ENCODE measurements around the gene SETX.

The SETX gene

GRCh38 chr9:132231019-132231701 is 123.6 kb downstream of the SETX start:
- Histone ChIP-seq H4K20me1 (peaks cover 6% of the 10 kb centered on the region; the same call in 1 of the 2 replicates), H3K9ac (no peak overlapping the region), H3K27me3 (no peaks in the 10 kb centered on the region), H3K27ac (no peak overlapping the region), H3K4me1 (peaks cover 42% of the 10 kb centered on the region), H3K36me3 (peaks cover 9% of the 10 kb centered on the region; the same call in 1 of the 2 replicates), H3K4me3 (no peak overlapping the region), H3K9me3 (no peaks in the 10 kb centered on the region), H3K4me2 (no peak overlapping the region)
- TF ChIP-seq Cebpa-rat (IDR thresholded peaks at IDR 0.05) = no peak

DNA sequence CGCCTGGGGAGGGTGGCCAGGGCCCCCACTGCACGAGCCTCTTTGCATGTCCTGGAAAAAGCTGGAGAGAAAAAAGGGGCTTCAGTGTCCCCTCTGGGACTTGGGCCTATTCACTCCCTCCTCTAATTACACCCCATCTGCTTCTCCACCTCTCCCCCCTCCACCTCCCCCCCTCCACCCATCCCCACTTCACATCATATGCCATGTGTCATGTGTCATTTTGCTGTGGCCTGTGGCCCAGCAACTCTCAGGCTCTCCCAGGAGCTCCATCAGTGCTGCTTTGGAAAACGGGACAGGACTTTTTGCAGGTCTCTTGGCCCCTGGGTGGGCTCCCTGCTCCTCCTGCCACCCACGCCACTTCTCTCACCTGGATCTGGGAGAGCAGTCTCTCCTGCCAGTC is 124.2 kb downstream of the SETX start:
- H3K36me3 ChIP-seq = peaks cover 9% of the 10 kb centered on the region; the same call in 1 of the 2 replicates

GRCh38 chr9:132228062-132228461 is 126.7 kb downstream of the SETX start:
- peaks cover 9% of the 10 kb centered on the region; the same call in 1 of the 2 replicates for H3K36me3 ChIP-seq
- H3K4me3 ChIP-seq = no peak overlapping the region
- no peak for TF ChIP-seq Cebpa-rat (IDR thresholded peaks at IDR 0.05)
- H3K4me2 ChIP-seq = peak overlapping the region; percentile 25
- peaks cover 8% of the 10 kb centered on the region; the same call in 1 of the 2 replicates for H4K20me1 ChIP-seq
- H3K4me1 ChIP-seq = peaks cover 57% of the 10 kb centered on the region
- H3K27me3 ChIP-seq = no peaks in the 10 kb centered on the region
- H3K27ac ChIP-seq = no peak overlapping the region
- H3K9ac ChIP-seq = no peak overlapping the region
- no peaks in the 10 kb centered on the region for H3K9me3 ChIP-seq

More for the DNA sequence above, 124.2 kb downstream of the SETX start:
- Histone ChIP-seq H3K4me3 (no peak overlapping the region), H3K27me3 (no peaks in the 10 kb centered on the region), H3K9me3 (no peaks in the 10 kb centered on the region), H3K4me1 (peaks cover 42% of the 10 kb centered on the region), H3K4me2 (no peak overlapping the region), H3K27ac (no peak overlapping the region), H3K9ac (no peak overlapping the region), H4K20me1 (peaks cover 8% of the 10 kb centered on the region; the same call in 1 of the 2 replicates)
- no peak for TF ChIP-seq Cebpa-rat (IDR thresholded peaks at IDR 0.05)

GRCh38 chr9:132226571-132227430 is 128.0 kb downstream of the SETX start:
- no peaks in the 10 kb centered on the region for H3K27me3 ChIP-seq
- peak overlapping the region; percentile 53 for H3K4me2 ChIP-seq
- H3K4me1 ChIP-seq = peaks cover 52% of the 10 kb centered on the region
- H3K9ac ChIP-seq = no peak overlapping the region
- no peaks in the 10 kb centered on the region for H3K9me3 ChIP-seq
- no peak overlapping the region for H3K4me3 ChIP-seq
- TF ChIP-seq Cebpa-rat (IDR thresholded peaks at IDR 0.05) = no peak
- H3K27ac ChIP-seq = no peak overlapping the region
- peaks cover 9% of the 10 kb centered on the region; the same call in 1 of the 2 replicates for H3K36me3 ChIP-seq
- 0 out of 2 replicates have a peak, but pooled peaks cover 8% of the 10 kb centered on the region for H4K20me1 ChIP-seq

DNA sequence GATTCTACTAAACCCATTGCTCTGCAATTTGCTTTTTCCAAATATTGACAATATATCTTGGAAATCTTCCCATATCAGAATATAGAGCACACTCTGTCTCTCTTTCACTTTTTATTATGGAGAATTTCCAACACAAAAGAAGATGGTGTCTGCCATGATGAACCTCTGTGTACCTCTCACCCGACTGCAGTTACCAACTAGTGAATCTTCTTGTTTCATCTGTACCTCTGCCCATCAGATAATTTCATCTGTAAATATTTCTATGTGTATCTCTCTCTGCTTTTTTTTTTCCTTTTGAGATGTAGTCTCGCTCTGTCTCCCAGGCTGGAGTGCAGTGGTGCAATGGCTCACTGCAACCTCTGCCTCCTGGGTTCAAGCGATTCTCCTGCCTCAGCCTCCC is 130.1 kb downstream of the SETX start:
- no peaks in the 10 kb centered on the region for H3K27me3 ChIP-seq
- TF ChIP-seq Cebpa-rat (IDR thresholded peaks at IDR 0.05) = no peak
- no peak overlapping the region for H3K27ac ChIP-seq

GRCh38 chr9:132221941-132222340 is 132.8 kb downstream of the SETX start:
- no peak overlapping the region for H3K27ac ChIP-seq
- no peak for TF ChIP-seq Cebpa-rat (IDR thresholded peaks at IDR 0.05)
- no peaks in the 10 kb centered on the region for H3K27me3 ChIP-seq
- H3K4me3 ChIP-seq = no peak overlapping the region
- H4K20me1 ChIP-seq = peaks cover 18% of the 10 kb centered on the region; the same call in 1 of the 2 replicates
- H3K9ac ChIP-seq = no peak overlapping the region
- no peaks in the 10 kb centered on the region for H3K9me3 ChIP-seq
- H3K4me2 ChIP-seq = no peak overlapping the region
- H3K4me1 ChIP-seq = peaks cover 51% of the 10 kb centered on the region
- peaks cover 2% of the 10 kb centered on the region; the same call in 1 of the 2 replicates for H3K36me3 ChIP-seq

More for the DNA sequence above, 130.1 kb downstream of the SETX start:
- H3K4me1 ChIP-seq = peaks cover 52% of the 10 kb centered on the region
- 0 out of 2 replicates have a peak, but pooled peaks cover 8% of the 10 kb centered on the region for H4K20me1 ChIP-seq
- H3K36me3 ChIP-seq = peaks cover 9% of the 10 kb centered on the region; the same call in 1 of the 2 replicates
- H3K9me3 ChIP-seq = no peaks in the 10 kb centered on the region
- H3K9ac ChIP-seq = no peak overlapping the region
- no peak overlapping the region for H3K4me3 ChIP-seq
- H3K4me2 ChIP-seq = no peak overlapping the region

- H3K36me3 ChIP-seq = no peaks in the 10 kb centered on the region
Observed at GRCh38 chr9:132218208-132218607, 136.6 kb downstream of the SETX start.

DNA sequence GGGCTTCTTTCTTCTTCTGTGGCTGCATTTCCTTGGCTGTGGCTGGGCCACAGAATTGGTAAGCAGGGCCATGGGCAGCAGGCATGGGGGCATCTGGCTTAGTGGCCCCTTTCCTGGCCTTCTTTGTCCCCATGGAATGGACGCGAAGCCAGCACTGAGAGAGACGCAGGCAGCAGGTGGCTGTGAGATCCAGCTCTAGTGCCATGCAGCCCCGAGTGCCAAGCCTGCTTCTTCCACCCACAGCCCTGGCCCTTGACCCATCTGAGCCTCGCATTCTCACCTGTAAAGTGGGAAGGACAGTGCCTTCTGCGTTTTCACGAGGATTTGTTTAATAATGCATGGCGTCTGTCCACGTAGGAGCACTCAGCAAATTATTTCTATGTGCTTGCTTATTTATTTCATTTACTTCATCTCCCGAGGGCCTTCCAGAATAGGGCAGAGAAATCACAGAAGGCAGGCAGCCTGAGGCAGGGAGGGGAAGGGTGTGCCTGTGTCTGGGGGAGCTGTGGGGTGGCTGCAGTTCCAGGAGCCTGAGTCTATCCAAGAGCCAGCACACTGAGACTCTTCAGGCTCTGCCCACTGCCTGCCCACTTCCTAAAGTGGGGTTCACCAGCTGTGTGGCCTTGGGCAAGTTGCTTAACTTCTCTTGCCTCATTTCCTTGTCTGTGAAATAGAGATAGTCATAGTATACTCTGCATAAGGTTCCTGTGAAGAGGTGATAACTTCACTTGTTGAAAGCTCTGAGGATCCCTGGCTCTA is 137.7 kb downstream of the SETX start:
- Histone ChIP-seq H3K4me2 (no peak overlapping the region), H3K4me3 (no peak overlapping the region), H3K36me3 (no peaks in the 10 kb centered on the region), H3K9me3 (no peaks in the 10 kb centered on the region), H3K27ac (no peak overlapping the region), H3K4me1 (peaks cover 32% of the 10 kb centered on the region), H4K20me1 (peaks cover 21% of the 10 kb centered on the region; the same call in 1 of the 2 replicates), H3K27me3 (no peaks in the 10 kb centered on the region), H3K9ac (no peak overlapping the region)
- TF ChIP-seq Cebpa-rat (IDR thresholded peaks at IDR 0.05) = no peak

More at GRCh38 chr9:132218208-132218607, 136.6 kb downstream of the SETX start:
- TF ChIP-seq Cebpa-rat (IDR thresholded peaks at IDR 0.05) = no peak
- H3K4me3 ChIP-seq = no peak overlapping the region
- peak overlapping the region; percentile 3; the same call in 1 of the 2 replicates for H3K4me2 ChIP-seq
- H3K9me3 ChIP-seq = no peaks in the 10 kb centered on the region
- H3K27ac ChIP-seq = no peak overlapping the region
- peaks cover 20% of the 10 kb centered on the region; the same call in 1 of the 2 replicates for H4K20me1 ChIP-seq
- no peaks in the 10 kb centered on the region for H3K27me3 ChIP-seq
- H3K4me1 ChIP-seq = peaks cover 39% of the 10 kb centered on the region
- H3K9ac ChIP-seq = no peak overlapping the region

DNA sequence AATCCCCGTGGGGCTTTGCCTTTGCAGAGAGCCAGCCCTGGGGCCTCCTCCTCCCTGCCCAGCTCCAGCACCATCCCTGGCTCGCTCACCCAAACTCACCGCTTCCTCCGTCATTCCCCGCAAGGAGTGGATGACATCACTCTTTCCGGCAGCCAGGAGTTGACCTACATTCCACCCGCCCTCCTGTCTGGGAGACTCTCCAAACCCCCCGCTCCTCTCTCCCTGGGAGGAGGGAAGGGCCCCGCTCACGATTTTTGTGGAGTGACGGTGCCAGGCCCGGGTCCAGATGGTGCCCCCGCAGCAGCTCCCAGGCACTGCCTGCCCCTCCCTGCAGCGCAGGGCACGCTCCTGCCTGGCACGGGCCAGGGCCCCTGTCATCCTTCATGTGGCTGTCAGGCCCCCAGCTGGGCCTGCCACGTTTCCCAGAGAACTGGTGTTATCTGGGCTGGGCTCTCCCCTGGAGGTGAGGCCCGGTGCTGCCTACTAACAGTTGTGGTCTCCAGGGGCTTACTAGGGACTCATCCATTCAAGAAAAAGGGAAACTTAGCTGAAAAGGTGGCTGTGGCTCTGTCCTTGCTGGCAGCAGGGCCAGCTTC is 140.7 kb downstream of the SETX start:
- Histone ChIP-seq H3K36me3 (no peaks in the 10 kb centered on the region), H3K4me2 (peak overlapping the region; percentile 71), H3K9me3 (no peaks in the 10 kb centered on the region), H3K4me1 (peaks cover 46% of the 10 kb centered on the region), H3K4me3 (no peak overlapping the region), H3K9ac (0 out of 2 replicates have a peak overlapping the region, but pooled peaks have one; percentile 29), H3K27me3 (no peaks in the 10 kb centered on the region), H4K20me1 (peaks cover 41% of the 10 kb centered on the region; the same call in 1 of the 2 replicates), H3K27ac (peak overlapping the region; percentile 48; the same call in 1 of the 2 replicates)
- TF ChIP-seq Cebpa-rat (IDR thresholded peaks at IDR 0.05) = no peak
